Panc1 (cell line): ENCODE measurements around the gene ST6GAL2. TPM values are rescaled to one million over a fixed set of nuclear protein-coding genes. Genes with fewer than 3 reads are reported as not detected.

ENCODE experiments used
- ATAC-seq: fragments of 200-7000 bp; cut with Tn5 transposase; 2 replicates; pipeline ENCODE4 v1.9.1; 2020; ENCODE audit warnings: mild to moderate bottlenecking, moderate library complexity
- BruUV-seq: library from RNA; stranded (reverse); fragments of 400-500 nt; replicated peaks from 2 replicates; lab custom pipeline; 2021; lab: Mats Ljungman, UMichigan
- CTCF ChIA-PET: fragments of 300-600 bp; sonication (Branson Sonifier 250); formaldehyde crosslinking; loops from one replicate; lab custom pipeline; 2022; ENCODE audit warnings: antibody characterized with exemption; lab: Charles Lee
- POLR2A ChIA-PET: fragments of 300-600 bp; sonication (Branson Sonifier 250); formaldehyde crosslinking; loops from one replicate; lab custom pipeline; 2022; ENCODE audit warnings: antibody characterized with exemption; lab: Charles Lee
- DNase-seq: peaks from one replicate; pipeline ENCODE4 v3.0.0-alpha.2; 2010; ENCODE audit warnings: low read depth, low spot score
- H3K27ac ChIP-seq: 2 replicates; pipeline ENCODE4 v1.5.1; 2011; ENCODE audit warnings: mild to moderate bottlenecking, low read length, inconsistent platforms
- H3K27me3 ChIP-seq: fragments of 200-500 bp; sonication (Bioruptor generic); 2 replicates; pipeline ENCODE4 v1.6.0; 2014; ENCODE audit warnings: low read length, inconsistent platforms; ENCODE audit not compliant: control insufficient read depth, insufficient read depth
- H3K36me3 ChIP-seq: fragments of 200-500 bp; sonication (Bioruptor generic); 2 replicates; pipeline ENCODE4 v1.5.1; 2014; ENCODE audit warnings: inconsistent platforms, mild to moderate bottlenecking, low read length, moderate library complexity; ENCODE audit not compliant: control insufficient read depth, insufficient read depth
- H3K4me1 ChIP-seq: 2 replicates; pipeline ENCODE4 v1.5.1; 2011; ENCODE audit warnings: inconsistent platforms, mild to moderate bottlenecking, low read length, moderate library complexity; ENCODE audit not compliant: control insufficient read depth, insufficient read depth
- H3K4me3 ChIP-seq, 2 experiments: 2 replicates each; pipeline ENCODE4 v1.5.1; 2011 to 2012; ENCODE audit warnings: low read depth in 2 of 2, low read length in 2 of 2, mild to moderate bottlenecking in 2 of 2, inconsistent platforms in 1 of 2, moderate library complexity in 1 of 2
- H3K9me3 ChIP-seq: fragments of 200-500 bp; sonication (Bioruptor generic); 2 replicates; pipeline ENCODE4 v1.5.1; 2014; ENCODE audit warnings: low read depth, mild to moderate bottlenecking, inconsistent platforms, low read length, moderate library complexity; ENCODE audit not compliant: control insufficient read depth, insufficient read depth
- CTCF ChIP-seq: fragments of 450-650 bp; IDR thresholded peaks from 2 replicates; pipeline ENCODE4 v1.5.1; 2017; ENCODE audit warnings: mild to moderate bottlenecking
- POLR2AphosphoS5 ChIP-seq: IDR thresholded peaks from 2 replicates; pipeline ENCODE4 v1.6.1; 2012; ENCODE audit warnings: mild to moderate bottlenecking, low read depth, low read length, moderate library complexity
- SIN3A ChIP-seq: IDR thresholded peaks from 2 replicates; pipeline ENCODE4 v1.6.1; 2012; ENCODE audit warnings: low read depth, mild to moderate bottlenecking, low read length, moderate library complexity, borderline replicate concordance; ENCODE audit not compliant: insufficient read depth
- TCF7L2 ChIP-seq: IDR thresholded peaks from 2 replicates; pipeline ENCODE4 v1.6.1; 2011; ENCODE audit warnings: mild to moderate bottlenecking, low read depth, low read length, inconsistent platforms
- in situ Hi-C: cut with HindIII; loops from 2 replicates; pipeline ENCODE4 v1.10.0; 2016; ENCODE audit warnings: low sequenced_read_pairs, low pct_unique_long_range_greater_than_20kb
- intact Hi-C: fragments of 100-400 bp; cut with micrococcal nuclease; formaldehyde crosslinking; loops from one replicate; pipeline ENCODE4 v1.10.0; 2022; ENCODE audit not compliant: unreplicated experiment
- total RNA-seq: library from RNA; stranded (reverse); gene quantifications from one replicate; pipeline ENCODE4 v1.2.1, GENCODE V29; 2021; ENCODE audit not compliant: unreplicated experiment
- TF ChIP-seq, protein P1 (sequence below), 2 experiments: IDR thresholded peaks; 2 replicates each; pipeline ENCODE4 v1.6.1; 2011 to 2012; ENCODE audit warnings: low read depth in 2 of 2, control low read depth in 1 of 2, low read length in 1 of 2, mild to moderate bottlenecking in 1 of 2, moderate library complexity in 1 of 2; ENCODE audit not compliant: insufficient read depth in 1 of 2

ST6GAL2 gene
- total RNA-seq, 1 experiment from 2014 or later = not detected

DNA sequence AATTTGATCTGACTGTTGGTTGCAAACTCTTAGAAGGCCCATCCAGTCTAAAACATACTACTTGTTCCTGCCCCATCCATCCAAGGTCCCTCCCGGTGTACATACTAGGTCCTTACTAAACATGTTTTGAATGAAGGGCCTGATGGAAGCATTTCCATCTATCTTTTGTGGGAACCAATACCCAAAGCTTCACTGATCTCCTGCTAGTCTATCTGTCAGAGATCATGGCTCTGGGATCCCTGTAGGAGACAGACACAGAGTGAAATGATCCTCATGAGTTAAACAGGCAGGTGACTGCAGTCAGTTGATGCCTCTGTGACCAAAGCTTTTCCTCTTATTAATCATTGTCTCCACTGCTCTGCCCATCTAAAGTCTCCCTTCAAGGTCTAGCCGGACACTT lies 115.0 kb downstream of the ST6GAL2 start:
- Histone ChIP-seq H3K4me3 (no peak overlapping the region), H3K27me3 (no peaks in the 10 kb centered on the region), H3K36me3 (no peaks in the 10 kb centered on the region), H3K4me1 (no peaks in the 10 kb centered on the region), H3K9me3 (no peaks in the 10 kb centered on the region), H3K27ac (no peak overlapping the region)
- ChIA-PET CTCF (no interaction called here), POLR2A (no interaction called here)
- DNase-seq (no peak), ATAC-seq (no peak)
- BruUV-seq = no TSS peak
- no peak for TF ChIP-seq CTCF
- TF ChIP-seq, protein P1, sequence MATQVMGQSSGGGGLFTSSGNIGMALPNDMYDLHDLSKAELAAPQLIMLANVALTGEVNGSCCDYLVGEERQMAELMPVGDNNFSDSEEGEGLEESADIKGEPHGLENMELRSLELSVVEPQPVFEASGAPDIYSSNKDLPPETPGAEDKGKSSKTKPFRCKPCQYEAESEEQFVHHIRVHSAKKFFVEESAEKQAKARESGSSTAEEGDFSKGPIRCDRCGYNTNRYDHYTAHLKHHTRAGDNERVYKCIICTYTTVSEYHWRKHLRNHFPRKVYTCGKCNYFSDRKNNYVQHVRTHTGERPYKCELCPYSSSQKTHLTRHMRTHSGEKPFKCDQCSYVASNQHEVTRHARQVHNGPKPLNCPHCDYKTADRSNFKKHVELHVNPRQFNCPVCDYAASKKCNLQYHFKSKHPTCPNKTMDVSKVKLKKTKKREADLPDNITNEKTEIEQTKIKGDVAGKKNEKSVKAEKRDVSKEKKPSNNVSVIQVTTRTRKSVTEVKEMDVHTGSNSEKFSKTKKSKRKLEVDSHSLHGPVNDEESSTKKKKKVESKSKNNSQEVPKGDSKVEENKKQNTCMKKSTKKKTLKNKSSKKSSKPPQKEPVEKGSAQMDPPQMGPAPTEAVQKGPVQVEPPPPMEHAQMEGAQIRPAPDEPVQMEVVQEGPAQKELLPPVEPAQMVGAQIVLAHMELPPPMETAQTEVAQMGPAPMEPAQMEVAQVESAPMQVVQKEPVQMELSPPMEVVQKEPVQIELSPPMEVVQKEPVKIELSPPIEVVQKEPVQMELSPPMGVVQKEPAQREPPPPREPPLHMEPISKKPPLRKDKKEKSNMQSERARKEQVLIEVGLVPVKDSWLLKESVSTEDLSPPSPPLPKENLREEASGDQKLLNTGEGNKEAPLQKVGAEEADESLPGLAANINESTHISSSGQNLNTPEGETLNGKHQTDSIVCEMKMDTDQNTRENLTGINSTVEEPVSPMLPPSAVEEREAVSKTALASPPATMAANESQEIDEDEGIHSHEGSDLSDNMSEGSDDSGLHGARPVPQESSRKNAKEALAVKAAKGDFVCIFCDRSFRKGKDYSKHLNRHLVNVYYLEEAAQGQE (IDR thresholded peaks at IDR 0.05; ENCODE audit: insufficient read depth in 1 of 2, low read depth in 2 of 2, low read length in 1 of 2) = no peak
- no peak for TF ChIP-seq SIN3A
- no peak for TF ChIP-seq TCF7L2
- no peak for TF ChIP-seq POLR2AphosphoS5
- intact Hi-C loops (no loop called here), in situ Hi-C loops (no loop called here)

GRCh38 chr2:106764614-106765013 lies 121.4 kb downstream of the ST6GAL2 start:
- BruUV-seq = no TSS peak
- Histone ChIP-seq H3K4me1 (no peaks in the 10 kb centered on the region), H3K27ac (no peak overlapping the region), H3K4me3 (no peak overlapping the region), H3K27me3 (no peaks in the 10 kb centered on the region), H3K36me3 (no peaks in the 10 kb centered on the region), H3K9me3 (no peaks in the 10 kb centered on the region)
- TF ChIP-seq SIN3A (no peak), POLR2AphosphoS5 (no peak), CTCF (no peak), TCF7L2 (no peak)
- TF ChIP-seq, protein P1 (IDR thresholded peaks at IDR 0.05; ENCODE audit: insufficient read depth in 1 of 2, low read depth in 2 of 2, low read length in 1 of 2) = no peak
- DNase-seq (no peak), ATAC-seq (no peak)
- intact Hi-C loops (no loop called here), in situ Hi-C loops (no loop called here)
- POLR2A ChIA-PET = no interaction called here
- CTCF ChIA-PET = no interaction called here
